Uterus (tissue), 2 donors: ENCODE measurements around the gene RIC1.

ENCODE experiments used
- CTCF ChIP-seq, 4 experiments: fragments of 200-600 bp in 2 of 4; fragments of 450-650 bp in 2 of 4; sonication (generic) in 2 of 4; IDR thresholded peaks; one replicate each; pipeline ENCODE4 v1.5.1; 2016 to 2019; ENCODE audit warnings: antibody characterized with exemption in 4 of 4, mild to moderate bottlenecking in 2 of 4, moderate library complexity in 1 of 4
- POLR2A ChIP-seq, 2 donors: fragments of 450-650 bp; IDR thresholded peaks; one replicate each; pipeline ENCODE4 v1.6.1; 2016; ENCODE audit warnings: antibody characterized with exemption in 2 of 2, mild to moderate bottlenecking in 1 of 2, moderate library complexity in 1 of 2

- TF ChIP-seq CTCF (IDR thresholded peaks at IDR 0.05) (no peak), POLR2A (IDR thresholded peaks at IDR 0.05) (no peak)
These were observed 17.2 kb downstream of the RIC1 start for GRCh38 chr9:5646116-5646515.
